AG08395 (cell line): ENCODE data around the gene UPK1A.
A peak's percentile ranks its signal among the peaks of the same experiment; 100 is the strongest.
"Not testable (repeated sequence)": the region's sequence is repeated elsewhere in the genome, so short reads cannot be mapped to it uniquely, and the experiment has no call there.

Experiments
- DNase-seq: peaks from one replicate; pipeline ENCODE4 v3.0.0; 2012; ENCODE audit warnings: mixed read lengths, low spot score

The UPK1A gene

GRCh38 chr19:35644987-35645679 is 21.2 kb upstream of the UPK1A start:
- peak; percentile 58 for DNase-seq

DNA sequence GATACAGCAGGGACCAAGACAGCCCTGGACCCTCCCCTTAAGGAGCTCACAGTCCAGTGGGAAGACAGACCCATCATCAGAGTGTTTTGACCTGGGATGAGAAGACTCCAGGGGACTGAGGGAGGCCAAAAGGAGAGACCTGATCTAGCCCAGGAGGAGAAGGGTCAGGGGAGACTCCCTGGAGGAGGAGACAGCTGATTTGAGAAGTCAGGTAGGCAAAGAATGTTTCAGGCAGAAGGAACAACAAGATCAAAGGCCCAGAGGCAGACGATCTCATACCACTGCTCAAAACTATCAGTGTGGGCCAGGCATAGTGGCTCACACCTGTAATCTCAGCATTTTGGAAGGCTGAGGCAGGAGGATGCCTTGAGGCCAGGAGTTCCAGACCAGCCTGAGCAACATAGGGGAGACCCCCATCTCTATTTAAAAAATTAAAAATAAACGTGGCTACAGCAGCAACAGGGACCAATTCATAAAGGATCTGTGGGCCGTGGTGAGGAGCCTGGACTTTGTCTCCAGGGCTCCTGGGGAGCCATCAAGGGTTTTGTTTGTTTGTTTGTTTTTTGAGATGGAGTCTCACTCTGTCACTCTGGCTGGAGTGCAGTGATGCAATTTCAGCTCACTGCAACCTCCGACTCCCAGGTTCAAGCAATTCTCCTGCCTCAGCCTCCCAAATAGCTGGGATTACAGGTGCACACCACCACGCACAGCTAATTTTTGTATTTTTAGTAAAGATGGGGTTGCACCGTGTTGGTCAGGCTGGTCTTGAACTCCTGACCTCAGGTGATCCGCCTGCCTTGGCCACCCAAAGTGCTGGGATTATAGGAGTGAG is 20.4 kb upstream of the UPK1A start:
- DNase-seq: no peak

DNA sequence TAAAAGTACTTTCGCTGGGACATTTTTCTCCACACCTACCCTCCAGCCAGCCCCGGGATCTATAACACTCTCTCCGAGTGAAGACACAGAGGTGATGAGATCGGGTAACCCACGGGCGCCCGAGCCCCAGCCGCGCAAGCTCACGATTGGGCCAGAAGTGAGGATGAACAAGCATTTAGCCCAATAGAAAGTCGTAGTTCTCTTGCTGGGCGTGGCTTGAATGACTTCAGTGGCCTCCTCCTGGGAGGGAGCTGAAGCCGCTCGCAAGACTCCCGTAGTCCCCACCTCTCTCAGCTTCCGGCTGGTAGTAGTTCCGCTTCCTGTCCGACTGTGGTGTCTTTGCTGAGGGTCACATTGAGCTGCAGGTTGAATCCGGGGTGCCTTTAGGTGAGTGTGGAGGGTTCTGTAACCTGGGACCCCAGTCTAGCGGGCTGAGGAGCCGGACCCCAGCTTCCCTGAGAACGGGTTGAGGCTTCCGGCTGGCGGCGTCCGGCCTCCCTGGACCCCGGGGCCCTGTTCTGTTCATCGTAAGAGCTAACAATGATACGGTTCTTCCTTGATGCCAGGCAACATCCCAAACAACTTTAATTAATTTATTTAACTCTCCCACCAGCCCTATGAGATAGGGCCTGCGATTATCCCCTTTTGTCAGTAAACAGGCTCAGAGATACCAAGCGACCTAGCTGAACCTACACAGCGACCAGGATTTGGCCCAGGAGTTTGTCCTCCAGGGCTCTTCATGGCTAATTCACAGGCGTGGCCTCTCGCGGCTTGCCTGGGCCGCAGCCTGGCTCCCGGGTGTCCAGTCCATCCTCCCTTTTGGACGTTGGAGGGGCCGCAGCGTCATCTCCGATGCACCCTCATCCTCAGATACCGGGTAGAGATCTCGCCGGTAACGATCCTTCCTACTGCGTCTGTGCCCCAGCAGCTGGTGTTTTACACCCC is 18.0 kb upstream of the UPK1A start, which contains the start of gene COX6B1:
Gene COX6B1 (plus strand): TSS at position 307 of the 945 bp plus-strand sequence. CDS start 2,921 bp downstream, outside the sequence.
- peak; percentile 99 for DNase-seq

- DNase-seq: no peak
Measured at GRCh38 chr19:35650581-35650980, 15.7 kb upstream of the UPK1A start.

DNA sequence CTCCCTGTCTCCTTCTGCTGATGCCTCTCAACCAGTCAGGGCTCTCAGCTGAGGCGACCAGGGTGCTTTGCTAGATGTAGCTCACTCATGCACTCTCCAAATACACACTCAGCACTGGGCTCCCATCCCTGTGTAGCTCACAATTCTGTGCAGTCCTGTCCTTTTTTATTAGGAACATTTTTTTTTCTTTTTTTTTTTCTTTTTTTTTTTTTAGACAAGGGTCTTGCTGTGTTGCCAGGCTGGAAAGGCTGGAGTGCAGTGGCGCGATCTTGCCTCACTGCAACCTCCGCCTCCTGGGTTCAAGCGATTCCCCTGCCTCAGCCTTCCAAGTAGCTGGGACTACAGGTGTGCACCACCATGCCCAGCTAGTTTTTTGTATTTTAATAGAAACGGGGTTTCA is 11.5 kb upstream of the UPK1A start:
- DNase-seq: not testable (repeated sequence)

GRCh38 chr19:35655600-35655999 is 10.7 kb upstream of the UPK1A start:
- DNase-seq: no peak

DNA sequence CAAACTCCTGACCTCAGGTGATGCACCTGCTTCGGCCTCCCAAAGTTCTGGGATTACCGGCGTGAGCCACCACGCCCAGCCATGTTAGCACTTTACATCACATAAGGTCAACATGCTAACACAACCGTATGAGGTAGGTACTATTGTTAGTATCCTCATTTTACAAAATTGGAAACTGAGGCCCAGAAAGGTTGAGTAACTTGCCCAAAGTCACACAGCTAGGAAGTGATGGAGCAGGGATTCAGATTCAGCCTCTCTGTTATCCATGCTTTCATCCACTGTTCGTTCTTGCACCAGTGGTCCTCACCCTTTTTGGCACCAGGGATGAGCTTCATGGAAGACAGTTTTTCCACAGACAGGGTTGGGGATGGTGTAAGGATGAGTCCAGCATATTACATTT is 9.6 kb upstream of the UPK1A start:
- no peak for DNase-seq

DNA sequence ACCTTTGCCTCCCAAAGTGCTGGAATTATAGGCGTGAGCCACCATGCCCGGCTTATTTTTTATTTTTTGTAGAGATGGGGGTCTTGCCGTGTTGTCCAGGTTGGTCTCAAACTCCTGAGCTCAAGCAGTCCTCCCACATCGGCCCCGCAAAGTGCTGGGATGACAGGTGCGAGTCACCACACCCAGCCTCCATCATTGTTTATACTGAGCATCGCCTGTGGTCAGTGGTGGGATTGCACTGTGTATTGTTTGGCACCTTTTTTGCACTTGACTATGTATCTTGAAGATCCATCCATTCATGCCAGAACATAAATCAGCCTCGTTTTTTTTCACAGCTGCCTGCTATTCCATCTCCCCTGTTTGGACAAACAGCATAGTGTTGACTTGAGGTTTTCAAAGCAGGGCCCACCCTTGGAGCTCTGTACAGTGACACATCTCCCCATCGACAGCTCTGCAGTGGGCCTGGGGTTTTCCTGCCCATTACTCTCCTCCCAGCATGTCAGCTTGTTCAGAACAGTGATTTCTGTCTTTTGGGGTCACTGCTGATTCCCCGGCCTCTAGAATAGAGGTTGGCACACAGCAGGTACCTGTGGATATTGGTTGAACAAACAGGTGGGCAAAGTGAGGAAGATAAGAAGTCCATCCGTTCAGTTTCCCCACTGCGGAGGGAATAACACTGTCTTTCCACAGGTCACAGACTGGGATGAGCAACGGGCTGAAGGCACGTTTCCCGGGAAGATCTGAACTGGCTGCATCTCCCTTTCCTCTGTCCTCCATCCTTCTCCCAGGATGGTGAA is 8.2 kb upstream of the UPK1A start:
- DNase-seq: no peak

DNA sequence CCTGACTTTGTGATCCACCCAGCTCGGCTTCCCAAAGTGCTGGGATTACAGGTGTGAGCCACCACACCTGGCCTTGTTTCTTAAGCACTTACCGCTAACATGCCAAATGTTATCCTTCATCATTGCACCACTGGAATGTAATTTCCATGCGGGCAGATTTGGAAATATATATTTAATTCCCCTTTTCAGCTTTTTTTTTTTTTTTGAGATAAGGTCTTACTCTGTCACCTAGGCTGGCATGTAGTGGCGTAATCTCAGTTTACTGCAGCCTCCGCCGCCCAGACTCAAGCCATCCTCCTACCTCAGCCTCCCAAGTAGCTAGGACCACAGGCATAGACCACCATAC is 4.3 kb upstream of the UPK1A start:
- no peak for DNase-seq

DNA sequence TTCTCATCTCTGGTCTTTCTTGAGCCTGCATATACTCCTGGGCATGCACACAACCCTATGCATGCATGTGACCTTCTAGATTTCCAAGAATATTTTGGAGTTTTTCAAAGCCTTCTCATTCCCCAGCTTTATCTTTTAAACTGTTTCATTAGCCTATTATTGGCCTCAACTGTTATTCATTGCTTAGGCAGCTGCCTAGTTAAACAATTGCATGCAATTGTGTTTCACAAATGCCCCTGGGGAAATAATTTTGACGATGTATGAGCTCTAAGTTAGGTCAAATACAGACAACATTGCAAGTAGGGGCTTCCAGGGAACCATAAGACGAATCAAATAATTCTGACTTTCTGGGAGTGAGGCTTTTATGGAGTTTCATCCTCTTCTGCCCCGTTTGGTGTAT is 2.3 kb upstream of the UPK1A start:
- DNase-seq: no peak

DNA sequence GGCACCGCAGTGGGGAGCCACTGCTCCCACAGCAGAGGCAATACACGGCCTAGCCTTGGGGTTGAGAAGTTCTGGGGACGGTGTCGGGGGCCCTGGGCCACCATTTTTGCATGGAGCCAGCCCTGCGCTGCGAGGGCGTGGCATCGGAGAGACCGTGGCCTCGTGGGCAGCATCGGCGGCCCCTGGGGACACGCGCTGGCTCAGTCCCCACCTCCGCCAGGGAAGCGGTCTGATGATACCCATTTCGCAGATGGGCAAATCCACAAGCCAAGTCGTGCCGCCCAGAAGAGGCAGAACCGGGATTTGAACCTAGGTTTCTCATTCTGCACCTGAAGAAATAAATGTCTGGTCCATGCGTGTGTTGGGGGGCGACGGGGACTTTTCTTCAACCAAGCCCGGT is 1.2 kb upstream of the UPK1A start:
- DNase-seq: no peak

DNA sequence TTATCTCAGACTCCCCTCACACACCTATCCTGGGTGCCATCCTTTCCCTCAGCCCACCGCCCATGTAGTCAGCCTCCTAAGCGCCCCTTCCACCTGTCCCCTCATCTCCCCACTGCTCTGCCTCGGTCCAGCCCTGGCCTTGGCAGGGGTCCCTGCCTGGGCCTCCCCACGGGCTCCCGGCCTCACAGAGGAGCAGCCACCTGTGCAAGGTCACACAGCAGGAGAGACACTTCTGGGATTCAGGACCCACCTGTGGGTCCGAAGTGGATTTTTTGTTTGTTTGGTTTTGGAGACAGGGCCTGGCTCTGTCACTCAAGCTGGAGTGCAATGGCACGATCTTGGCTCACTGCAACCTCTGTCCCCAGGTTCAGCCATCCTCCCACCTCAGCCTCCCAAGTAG is 713 bp upstream of the UPK1A start:
- no peak for DNase-seq

- DNase-seq: no peak
Measured at GRCh38 chr19:35669566-35669965, 3.2 kb downstream of the UPK1A start.

GRCh38 chr19:35669974-35670373 is 3.7 kb downstream of the UPK1A start:
- DNase-seq: no peak

GRCh38 chr19:35670686-35671085 is 4.4 kb downstream of the UPK1A start:
- DNase-seq: no peak

- DNase-seq: no peak
Measured at GRCh38 chr19:35671818-35672217, 5.5 kb downstream of the UPK1A start.

GRCh38 chr19:35673121-35673804 is 6.9 kb downstream of the UPK1A start:
- DNase-seq: peak; percentile 89

DNA sequence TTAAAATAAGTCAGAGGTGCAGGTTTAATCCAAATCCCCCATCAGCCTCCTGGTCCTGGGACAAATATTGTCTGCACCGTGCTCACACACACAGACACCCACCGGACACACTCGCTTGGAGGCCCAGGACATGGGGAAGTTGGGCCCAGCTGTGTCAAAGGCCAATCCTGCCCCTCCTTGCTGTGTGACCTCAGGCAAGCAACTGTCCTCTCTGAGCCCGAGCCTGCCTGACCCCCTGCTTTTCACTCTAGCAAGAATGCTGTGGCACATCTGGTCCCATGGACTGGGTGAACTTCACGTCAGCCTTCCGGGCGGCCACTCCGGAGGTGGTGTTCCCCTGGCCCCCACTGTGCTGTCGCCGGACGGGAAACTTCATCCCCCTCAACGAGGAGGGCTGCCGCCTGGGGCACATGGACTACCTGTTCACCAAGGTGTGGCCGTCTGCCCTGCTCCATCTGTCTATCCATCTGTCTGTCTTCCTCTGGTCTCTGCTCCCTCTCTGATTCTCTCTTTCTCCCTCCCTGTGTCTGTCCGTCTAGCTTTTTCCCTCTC is 9.3 kb downstream of the UPK1A start:
- no peak for DNase-seq

- DNase-seq: peak; percentile 32
Measured at GRCh38 chr19:35689836-35690235, 23.5 kb downstream of the UPK1A start.

GRCh38 chr19:35691106-35691505 is 24.8 kb downstream of the UPK1A start:
- not testable (repeated sequence) for DNase-seq

DNA sequence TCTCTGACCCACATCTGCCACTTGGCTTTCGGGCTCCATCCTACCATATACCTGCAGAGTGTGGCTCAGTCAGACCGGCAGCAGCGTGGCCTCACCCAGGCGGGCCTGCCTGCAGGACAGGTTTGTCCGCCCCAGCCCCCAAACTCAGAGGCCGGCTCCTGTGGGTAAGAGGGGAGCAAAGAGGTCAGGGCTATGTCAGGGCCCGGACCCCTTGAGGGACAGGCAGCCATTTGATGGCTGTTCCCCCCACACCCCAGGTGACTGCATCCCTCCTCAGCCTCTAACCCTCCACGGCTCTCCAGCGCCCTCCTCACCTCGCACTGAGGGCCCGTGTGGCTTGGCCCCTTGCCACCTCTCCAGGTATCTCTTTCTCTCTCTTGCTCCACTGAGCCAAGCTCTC is 25.7 kb downstream of the UPK1A start:
- DNase-seq: no peak
